ENCODE results near the gene HMGCS1. TPM values are rescaled to one million over a fixed set of nuclear protein-coding genes. Genes with fewer than 3 reads are reported as not detected.

The HMGCS1 gene
- 10 to 100 TPM; 10.9 to 22.8 TPM for total RNA-seq

DNA sequence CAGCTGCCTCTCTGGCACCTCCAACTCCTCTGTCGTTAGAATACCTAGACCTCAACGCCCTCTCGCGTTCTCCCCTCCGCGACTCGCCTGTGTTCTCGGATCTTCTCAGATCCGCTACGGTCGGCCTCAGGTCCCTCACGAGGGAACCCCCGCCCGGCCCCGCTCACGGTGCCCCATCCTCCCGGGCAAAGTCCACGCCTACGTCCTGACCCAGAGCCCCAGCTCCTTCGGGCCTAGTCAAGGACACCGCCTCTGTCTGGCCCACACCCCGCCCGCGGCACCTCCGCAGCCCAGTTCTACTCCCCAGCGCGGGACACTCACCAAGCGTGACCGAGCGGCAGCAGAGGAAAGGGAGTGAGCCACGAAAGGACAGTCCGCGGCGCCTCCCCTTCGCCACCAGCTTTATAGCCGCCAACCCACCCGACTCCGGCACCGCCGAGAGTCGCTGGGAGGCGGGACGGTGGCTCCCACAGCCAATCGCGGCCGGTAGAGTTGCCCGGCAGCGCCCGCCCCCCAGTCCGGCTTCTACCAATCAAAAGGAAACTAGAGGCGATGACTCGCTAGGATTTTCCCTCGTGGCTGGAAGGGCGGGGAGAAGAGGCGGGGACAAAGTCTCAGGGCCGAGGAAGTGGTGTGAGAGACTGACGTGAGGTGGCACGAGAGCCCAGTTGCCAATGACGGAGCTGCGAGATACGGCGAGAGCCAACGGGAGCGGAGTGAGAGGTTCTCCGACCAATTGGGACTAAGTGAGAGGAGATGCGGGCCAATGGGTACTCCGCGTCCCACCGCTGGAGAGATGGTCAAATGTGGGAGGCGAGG lies at the start of gene HMGCS1:
Gene HMGCS1, minus strand, starts transcription at position 378 of the 819 bp plus-strand sequence. CDS start 14,447 bp downstream, outside the sequence.
- Histone ChIP-seq H3K4me1 (peaks cover 43% of the 10 kb centered on the region), H3K4me3 (peak within 1 kb of the TSS; percentile 68 to 74), H3K9me3 (no peaks in the 10 kb centered on the region), H3K36me3 (replicated peaks in 1 of 2; ENCODE audit: insufficient read depth in 1 of 2, low read depth in 2 of 2) (no peaks in the 10 kb centered on the region), H3K27ac (peak within 1 kb of the TSS; percentile 90 to 95 (median 93)), H3K27me3 (no peaks in the 10 kb centered on the region)
- ATAC-seq: peak; percentile 96
- DNase-seq: peak; percentile 98 to 99 (median 98)
- intact Hi-C loops (cut with DNase I): no loop called here
- TF ChIP-seq POLR2A (IDR thresholded peaks at IDR 0.05): peak; percentile 94 to 99 (median 98)
- TF ChIP-seq, protein P1, sequence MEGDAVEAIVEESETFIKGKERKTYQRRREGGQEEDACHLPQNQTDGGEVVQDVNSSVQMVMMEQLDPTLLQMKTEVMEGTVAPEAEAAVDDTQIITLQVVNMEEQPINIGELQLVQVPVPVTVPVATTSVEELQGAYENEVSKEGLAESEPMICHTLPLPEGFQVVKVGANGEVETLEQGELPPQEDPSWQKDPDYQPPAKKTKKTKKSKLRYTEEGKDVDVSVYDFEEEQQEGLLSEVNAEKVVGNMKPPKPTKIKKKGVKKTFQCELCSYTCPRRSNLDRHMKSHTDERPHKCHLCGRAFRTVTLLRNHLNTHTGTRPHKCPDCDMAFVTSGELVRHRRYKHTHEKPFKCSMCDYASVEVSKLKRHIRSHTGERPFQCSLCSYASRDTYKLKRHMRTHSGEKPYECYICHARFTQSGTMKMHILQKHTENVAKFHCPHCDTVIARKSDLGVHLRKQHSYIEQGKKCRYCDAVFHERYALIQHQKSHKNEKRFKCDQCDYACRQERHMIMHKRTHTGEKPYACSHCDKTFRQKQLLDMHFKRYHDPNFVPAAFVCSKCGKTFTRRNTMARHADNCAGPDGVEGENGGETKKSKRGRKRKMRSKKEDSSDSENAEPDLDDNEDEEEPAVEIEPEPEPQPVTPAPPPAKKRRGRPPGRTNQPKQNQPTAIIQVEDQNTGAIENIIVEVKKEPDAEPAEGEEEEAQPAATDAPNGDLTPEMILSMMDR (IDR thresholded peaks at IDR 0.05): peak in 2 of 7 experiments; percentile 1 to 26
- WGBS, 2 donors: 0 to 1% methylated on average over 62 to 69 of the region's 70 CpGs

DNA sequence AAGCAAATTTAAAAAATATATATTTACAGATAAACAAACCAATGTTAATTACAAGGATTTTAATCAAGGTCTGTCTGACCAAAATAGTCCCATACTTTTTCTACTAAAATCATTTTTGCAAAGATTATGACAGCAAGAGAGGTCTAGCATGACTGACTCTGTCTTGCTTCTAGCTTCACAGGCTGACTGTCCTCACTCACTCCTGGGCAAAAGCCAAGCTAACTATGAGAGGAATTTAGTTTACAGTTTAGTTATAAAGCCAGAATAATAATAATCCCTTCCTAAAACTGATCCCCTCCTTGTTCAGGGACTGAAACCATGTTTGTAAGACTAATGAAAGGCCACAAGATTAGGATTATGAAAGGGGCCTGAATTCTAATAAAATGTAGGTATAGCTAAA lies 45.5 kb upstream of the HMGCS1 start:
- Histone ChIP-seq H3K4me1 (no peaks in the 10 kb centered on the region), H3K36me3 (replicated peaks in 1 of 2; ENCODE audit: insufficient read depth in 1 of 2, low read depth in 2 of 2) (no peaks in the 10 kb centered on the region), H3K27ac (no peak overlapping the region), H3K27me3 (no peaks in the 10 kb centered on the region), H3K9me3 (no peaks in the 10 kb centered on the region), H3K4me3 (no peak overlapping the region)
- TF ChIP-seq, protein P1 (IDR thresholded peaks at IDR 0.05): no peak
- no peak for TF ChIP-seq POLR2A (IDR thresholded peaks at IDR 0.05)
- ATAC-seq (no peak), DNase-seq (no peak)
- intact Hi-C loops (cut with DNase I): no loop called here

DNA sequence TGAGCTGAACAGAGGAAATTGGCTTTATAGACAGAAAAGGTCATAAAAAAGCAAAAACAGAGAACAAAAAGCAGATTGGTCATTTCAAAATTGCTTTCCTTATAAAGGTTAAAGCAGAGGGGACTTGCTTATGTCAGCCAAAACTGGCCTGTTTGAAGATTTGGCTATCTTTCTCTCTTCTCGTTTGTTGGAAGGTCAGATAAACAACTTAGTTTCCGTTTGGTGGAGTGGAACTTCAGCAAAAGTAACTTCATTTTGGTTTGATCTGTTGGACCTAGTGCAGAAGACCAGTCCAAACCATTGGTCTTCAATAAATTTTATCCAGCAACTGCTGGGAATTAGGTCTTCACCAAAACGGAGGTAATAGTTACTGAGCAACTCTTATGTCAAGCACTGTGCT lies 45.1 kb upstream of the HMGCS1 start:
- no peaks in the 10 kb centered on the region for H3K36me3 ChIP-seq (replicated peaks in 1 of 2; ENCODE audit: insufficient read depth in 1 of 2, low read depth in 2 of 2)
- WGBS, 2 donors: 11 to 48% methylated on average over 3 of the region's 3 CpGs
- H3K27me3 ChIP-seq: no peaks in the 10 kb centered on the region
- no peak for TF ChIP-seq POLR2A (IDR thresholded peaks at IDR 0.05)
- TF ChIP-seq, protein P1 (IDR thresholded peaks at IDR 0.05): no peak
- DNase-seq: no peak
- no peak overlapping the region for H3K27ac ChIP-seq
- H3K4me1 ChIP-seq: no peaks in the 10 kb centered on the region
- ATAC-seq: no peak
- intact Hi-C loops (cut with DNase I): no loop called here
- no peaks in the 10 kb centered on the region for H3K9me3 ChIP-seq
- H3K4me3 ChIP-seq: no peak overlapping the region

DNA sequence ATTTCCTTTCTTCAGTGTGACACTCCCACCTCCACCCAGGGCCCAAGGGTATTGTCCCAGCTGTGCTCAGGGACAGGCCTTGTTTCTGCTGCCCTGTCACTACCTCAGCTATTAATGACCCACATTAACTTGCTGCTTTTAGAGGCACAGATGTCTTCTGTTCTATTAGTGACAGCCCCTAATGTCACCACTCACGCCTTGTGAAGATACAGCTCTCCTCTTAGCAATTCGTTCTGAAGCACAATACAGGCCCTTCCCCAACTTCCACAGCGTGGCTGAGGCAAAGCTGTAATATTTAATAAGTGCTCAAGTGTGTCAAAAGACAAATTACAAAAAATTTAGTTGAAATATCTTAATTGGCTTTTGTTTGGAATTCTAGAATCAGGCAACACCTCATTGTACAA lies 44.7 kb upstream of the HMGCS1 start:
- no peak overlapping the region for H3K27ac ChIP-seq
- 50 to 57% methylated on average over 3 of the region's 3 CpGs for WGBS, 2 donors
- intact Hi-C loops (cut with DNase I): no loop called here

More for the DNA sequence above, 44.7 kb upstream of the HMGCS1 start:
- ATAC-seq: no peak
- Histone ChIP-seq H3K4me3 (no peak overlapping the region), H3K4me1 (no peaks in the 10 kb centered on the region), H3K27me3 (no peaks in the 10 kb centered on the region), H3K36me3 (replicated peaks in 1 of 2; ENCODE audit: insufficient read depth in 1 of 2, low read depth in 2 of 2) (no peaks in the 10 kb centered on the region), H3K9me3 (no peaks in the 10 kb centered on the region)
- DNase-seq: no peak
- TF ChIP-seq, protein P1 (IDR thresholded peaks at IDR 0.05): no peak
- TF ChIP-seq POLR2A (IDR thresholded peaks at IDR 0.05): no peak

All from body of pancreas (tissue), 4 donors.